Esophagus squamous epithelium (tissue), 4 donors: Measurements from ENCODE around the gene PFKFB3.

Source experiments
- POLR2A ChIP-seq, 4 donors: fragments of 450-650 bp; IDR thresholded peaks; one replicate each; pipeline ENCODE4 v1.6.1; 2017; ENCODE audit warnings: antibody characterized with exemption in 4 of 4, mild to moderate bottlenecking in 4 of 4, moderate library complexity in 3 of 4
- TF ChIP-seq, protein P1 (sequence below), 6 experiments: fragments of 450-650 bp in 4 of 6; fragments of 200-600 bp in 2 of 6; sonication (generic) in 2 of 6; IDR thresholded peaks; one replicate each; pipeline ENCODE4 v1.5.1; 2016 to 2019; ENCODE audit warnings: antibody characterized with exemption in 6 of 6, mild to moderate bottlenecking in 4 of 6, moderate library complexity in 4 of 6

DNA sequence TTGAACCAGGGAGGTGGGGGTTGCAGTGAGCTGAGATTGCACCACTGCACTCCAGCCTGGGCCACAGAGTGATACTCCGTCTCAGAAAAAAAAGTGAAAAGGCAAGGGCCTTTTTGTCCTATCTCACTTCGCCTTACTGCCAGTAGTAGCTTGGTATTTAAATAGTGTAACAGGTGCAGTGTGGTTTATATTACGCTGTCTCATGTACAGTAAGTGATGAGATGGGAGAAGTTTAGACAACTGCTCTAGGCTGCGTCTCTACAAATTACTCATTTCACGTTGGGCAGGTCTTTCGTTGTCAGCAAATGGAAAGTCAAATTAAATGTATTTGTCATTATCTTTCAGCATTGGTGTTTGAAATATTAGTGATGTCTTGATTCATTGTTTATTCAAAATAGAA is 15.5 kb upstream of the PFKFB3 start:
- TF ChIP-seq, protein P1, sequence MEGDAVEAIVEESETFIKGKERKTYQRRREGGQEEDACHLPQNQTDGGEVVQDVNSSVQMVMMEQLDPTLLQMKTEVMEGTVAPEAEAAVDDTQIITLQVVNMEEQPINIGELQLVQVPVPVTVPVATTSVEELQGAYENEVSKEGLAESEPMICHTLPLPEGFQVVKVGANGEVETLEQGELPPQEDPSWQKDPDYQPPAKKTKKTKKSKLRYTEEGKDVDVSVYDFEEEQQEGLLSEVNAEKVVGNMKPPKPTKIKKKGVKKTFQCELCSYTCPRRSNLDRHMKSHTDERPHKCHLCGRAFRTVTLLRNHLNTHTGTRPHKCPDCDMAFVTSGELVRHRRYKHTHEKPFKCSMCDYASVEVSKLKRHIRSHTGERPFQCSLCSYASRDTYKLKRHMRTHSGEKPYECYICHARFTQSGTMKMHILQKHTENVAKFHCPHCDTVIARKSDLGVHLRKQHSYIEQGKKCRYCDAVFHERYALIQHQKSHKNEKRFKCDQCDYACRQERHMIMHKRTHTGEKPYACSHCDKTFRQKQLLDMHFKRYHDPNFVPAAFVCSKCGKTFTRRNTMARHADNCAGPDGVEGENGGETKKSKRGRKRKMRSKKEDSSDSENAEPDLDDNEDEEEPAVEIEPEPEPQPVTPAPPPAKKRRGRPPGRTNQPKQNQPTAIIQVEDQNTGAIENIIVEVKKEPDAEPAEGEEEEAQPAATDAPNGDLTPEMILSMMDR (IDR thresholded peaks at IDR 0.05) = no peak
- no peak for TF ChIP-seq POLR2A (IDR thresholded peaks at IDR 0.05)
